HG03571 (cell line): ENCODE measurements around the gene CRIM1.

Experiments used
- ATAC-seq: cut with Tn5 transposase; IDR thresholded peaks from one replicate; pipeline ENCODE4 v1.9.1; 2021; ENCODE audit not compliant: unreplicated experiment

The CRIM1 gene

DNA sequence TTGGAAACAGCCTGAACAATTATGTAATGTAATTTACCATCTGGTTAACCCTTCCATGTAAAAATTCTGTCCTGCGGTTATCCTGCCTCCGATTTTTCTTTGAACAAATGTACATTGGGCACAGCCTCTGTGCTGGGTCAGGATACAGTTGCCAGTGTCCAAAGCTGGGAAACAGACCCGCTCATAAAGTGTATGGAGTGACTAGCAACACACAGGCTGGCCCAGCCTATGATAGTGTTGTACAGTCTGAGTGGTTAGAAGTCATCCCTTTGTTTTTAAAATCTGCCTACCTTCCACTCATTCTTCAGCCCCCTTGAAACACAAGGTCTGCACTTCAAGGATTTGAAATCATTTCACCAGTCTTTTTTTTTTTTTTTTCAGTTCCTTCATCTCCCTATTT lies 192.3 kb downstream of the CRIM1 start:
- ATAC-seq: no peak

- ATAC-seq: no peak
Observed at GRCh38 chr2:36549165-36549574, 193.6 kb downstream of the CRIM1 start.

DNA sequence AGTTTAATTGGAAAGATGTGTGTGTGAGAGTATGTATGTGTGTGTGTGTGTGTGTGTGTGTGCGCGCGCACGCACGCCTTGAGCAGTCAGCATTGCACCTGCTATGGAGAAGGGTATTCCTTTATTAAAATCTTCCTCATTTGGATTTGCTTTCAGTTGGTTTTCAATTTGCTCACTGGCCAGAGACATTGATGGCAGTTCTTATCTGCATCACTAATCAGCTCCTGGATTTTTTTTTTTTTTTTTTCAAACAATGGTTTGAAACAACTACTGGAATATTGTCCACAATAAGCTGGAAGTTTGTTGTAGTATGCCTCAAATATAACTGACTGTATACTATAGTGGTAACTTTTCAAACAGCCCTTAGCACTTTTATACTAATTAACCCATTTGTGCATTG lies 194.4 kb downstream of the CRIM1 start:
- no peak for ATAC-seq

GRCh38 chr2:36553683-36554082 lies 198.1 kb downstream of the CRIM1 start:
- ATAC-seq: no peak

DNA sequence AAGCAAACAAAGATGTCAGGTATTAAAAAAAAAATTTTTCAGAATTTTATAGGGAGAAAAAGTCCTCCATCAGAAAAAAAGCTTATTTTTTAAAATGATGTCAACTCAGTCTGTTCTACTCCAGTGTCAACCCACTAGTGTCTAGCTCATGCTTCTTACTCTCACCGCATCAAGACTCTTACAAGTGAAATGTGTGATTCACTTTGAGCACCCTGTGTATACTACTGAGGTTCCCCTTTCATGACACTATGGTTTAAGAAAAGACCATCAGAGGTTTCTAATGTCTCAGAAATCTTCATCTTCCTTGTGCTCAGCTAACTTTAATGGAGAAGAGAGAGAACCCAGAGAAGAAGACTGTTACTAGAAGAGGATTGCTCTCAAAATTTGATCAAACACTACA lies 199.0 kb downstream of the CRIM1 start:
- no peak for ATAC-seq

- no peak for ATAC-seq
Observed at GRCh38 chr2:36555789-36556188, 200.2 kb downstream of the CRIM1 start.

GRCh38 chr2:36556842-36557241 lies 201.3 kb downstream of the CRIM1 start:
- no peak for ATAC-seq

DNA sequence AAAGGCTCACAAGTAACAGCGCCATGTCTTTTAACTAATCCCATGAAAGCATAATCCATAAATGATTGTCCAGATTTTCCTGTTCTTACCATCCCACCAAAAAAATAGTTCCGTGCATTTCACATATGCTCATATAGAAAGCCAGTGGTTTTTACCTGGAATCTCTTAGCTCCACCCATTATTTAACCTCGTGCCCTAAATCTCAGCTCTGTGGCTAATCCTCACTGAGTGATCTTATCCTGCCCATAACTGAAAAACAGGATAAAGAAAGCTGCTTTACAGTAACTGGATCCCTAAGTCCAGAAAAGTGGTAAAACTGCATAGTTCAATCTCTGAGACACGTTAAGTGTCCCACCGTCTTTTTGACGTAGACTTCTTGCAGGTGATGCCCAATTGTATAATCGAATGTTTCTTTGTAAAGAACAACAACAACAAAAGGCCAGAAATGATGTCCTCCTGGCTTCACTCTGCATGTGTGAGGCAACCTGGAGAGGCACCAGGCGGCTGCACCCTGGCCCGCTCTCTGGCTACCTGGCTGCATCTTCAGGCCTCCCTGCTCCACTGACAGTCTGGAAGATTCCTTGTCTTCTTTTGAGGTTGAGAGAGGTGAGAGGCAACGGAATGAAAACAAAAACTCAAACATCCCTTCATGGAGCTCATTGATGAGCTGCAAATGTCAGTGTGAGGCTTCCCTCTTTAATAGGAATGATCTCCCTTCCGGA lies 203.8 kb downstream of the CRIM1 start:
- ATAC-seq: no peak

GRCh38 chr2:36560726-36561125 lies 205.1 kb downstream of the CRIM1 start:
- ATAC-seq: no peak

DNA sequence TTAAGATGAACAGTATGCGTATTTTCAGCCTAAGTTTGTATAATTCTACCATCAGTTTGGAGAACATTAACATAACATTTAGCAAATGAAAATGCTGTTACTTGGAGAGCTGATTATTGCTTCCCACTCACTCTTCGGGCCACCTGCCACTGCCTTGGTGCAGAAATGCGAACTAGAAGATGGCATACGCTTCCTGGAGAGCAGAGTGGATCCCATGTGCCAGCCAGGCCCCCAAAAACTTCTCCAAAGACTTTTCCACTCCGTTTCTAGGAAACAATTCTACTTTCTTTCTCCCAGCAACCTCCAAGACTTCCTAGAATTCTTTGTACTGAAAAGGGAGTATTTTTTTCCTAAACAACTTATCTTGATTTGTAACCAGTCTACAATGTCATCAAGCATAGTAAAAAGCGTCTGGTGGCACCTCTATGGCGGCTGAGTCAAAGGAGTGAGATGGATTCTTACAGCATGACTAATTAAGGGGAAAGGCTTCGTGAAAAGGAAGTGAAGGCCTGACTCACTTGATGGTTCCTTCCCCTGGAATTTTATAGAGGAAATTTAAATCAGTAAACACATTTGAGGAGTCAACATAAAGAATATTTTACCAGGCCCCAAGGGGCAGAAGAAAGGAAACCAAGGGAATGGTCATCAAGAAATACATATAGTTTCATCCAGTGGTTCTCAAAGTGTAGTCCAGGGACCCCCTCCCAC lies 205.8 kb downstream of the CRIM1 start:
- ATAC-seq: no peak

GRCh38 chr2:36562240-36562639 lies 206.7 kb downstream of the CRIM1 start:
- ATAC-seq: no peak

DNA sequence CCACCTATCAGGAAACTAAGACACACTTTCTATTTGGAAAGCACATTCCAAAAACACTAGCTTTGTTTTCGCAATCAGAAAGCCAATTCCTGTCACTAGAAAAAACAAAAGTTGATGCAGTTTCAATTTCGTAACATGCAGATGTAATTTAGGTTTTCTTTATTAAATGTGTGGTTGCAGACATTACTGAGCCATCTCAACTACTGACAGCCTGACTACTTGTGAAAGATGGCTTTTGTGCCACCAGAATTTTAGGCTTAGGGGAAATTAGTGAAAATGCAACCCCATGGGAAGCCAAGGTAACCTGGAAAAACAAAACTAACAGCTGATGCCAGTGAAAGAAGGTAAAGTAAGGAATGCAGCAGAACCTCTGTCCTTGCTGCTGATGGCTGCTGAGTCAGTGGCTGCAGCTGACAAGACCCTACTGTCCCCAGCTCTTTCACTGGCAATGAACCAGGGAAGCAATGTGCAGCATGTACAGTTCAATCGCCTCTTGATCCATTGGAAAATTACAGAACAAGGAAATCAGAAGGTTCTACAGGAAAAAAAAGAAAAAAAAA lies 207.5 kb downstream of the CRIM1 start:
- ATAC-seq: no peak

GRCh38 chr2:36564377-36564930 lies 208.9 kb downstream of the CRIM1 start:
- no peak for ATAC-seq

- ATAC-seq: no peak
Observed at GRCh38 chr2:36565712-36566111, 210.1 kb downstream of the CRIM1 start.

- ATAC-seq: no peak
Observed at GRCh38 chr2:36566887-36567286, 211.3 kb downstream of the CRIM1 start.

- no peak for ATAC-seq
Observed at GRCh38 chr2:36567711-36568408, 212.3 kb downstream of the CRIM1 start.

GRCh38 chr2:36568516-36569246 lies 213.1 kb downstream of the CRIM1 start:
- ATAC-seq: no peak

DNA sequence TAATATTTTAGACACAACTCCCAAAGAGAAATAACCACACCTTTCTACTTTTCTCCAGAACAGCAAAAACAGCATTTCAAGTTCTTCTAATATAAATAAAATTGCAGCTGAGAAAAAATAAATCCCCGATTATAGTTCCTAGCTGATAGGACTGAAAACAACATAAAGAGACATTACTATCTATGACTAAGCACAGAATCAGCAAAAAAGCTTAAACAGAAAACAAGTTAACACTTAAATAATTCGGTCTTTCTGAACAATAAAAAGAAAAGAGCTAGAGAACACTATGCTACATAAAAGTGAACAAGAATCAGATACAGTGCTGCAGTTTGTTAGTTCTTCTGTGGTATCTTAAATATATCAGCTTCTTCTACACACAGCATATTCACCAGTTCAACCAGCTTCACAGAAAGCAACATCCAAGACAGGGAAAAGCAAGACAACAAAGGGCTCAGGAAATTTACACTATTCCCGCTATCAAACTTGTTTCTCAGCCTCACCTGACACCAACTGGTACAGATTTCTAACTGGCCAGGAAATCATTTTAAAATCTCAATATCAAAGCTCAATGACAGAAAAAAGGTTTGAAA lies 213.8 kb downstream of the CRIM1 start:
- ATAC-seq: no peak

DNA sequence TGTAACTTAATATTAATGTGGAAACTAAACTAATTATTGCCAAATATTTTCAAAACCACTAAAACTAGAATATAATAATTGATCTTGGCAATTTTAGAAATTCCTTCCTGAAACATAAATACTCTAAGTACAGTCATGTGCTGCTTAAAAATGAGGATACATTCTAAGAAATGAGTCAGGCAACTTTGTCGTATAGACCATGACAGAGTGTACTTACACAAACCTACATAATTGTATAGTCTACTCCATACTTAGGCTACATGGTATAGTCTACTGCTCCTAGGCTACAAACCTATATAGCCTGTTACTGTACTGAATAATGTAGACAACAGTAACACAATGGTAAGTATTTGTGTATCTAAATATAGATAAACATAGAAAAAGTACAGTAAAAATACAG lies 214.8 kb downstream of the CRIM1 start:
- no peak for ATAC-seq

- ATAC-seq: no peak
Observed at GRCh38 chr2:36572054-36572718, 216.6 kb downstream of the CRIM1 start.
